NCI-H2029 treated with DMSO at 0.1 percent for 48 hours (cell line): Measurements from ENCODE around the gene SH3D19.
"Not testable (repeated sequence)": the region's sequence is repeated elsewhere in the genome, so short reads cannot be mapped to it uniquely, and the experiment has no call there.

ENCODE experiments used
- DNase-seq: peaks from one replicate; lab custom pipeline; 2025; lab: John Stamatoyannopoulos, UW

Gene SH3D19

GRCh38 chr4:151325111-151325948 is at the start of gene SH3D19:
TSS of gene SH3D19 (minus strand) at chr4:151325605. CDS start at chr4:151325352, 253 bp downstream.
- peak; percentile 38 for DNase-seq

- peak; percentile 63 for DNase-seq
These were observed 37.2 kb upstream of the SH3D19 start for GRCh38 chr4:151362404-151363164.

GRCh38 chr4:151361966-151362365 is 36.6 kb upstream of the SH3D19 start:
- no peak for DNase-seq

- DNase-seq = no peak
These were observed 35.7 kb upstream of the SH3D19 start for GRCh38 chr4:151361126-151361525.

GRCh38 chr4:151359576-151359975 is 34.2 kb upstream of the SH3D19 start:
- peak; percentile 1 for DNase-seq

GRCh38 chr4:151358266-151358665 is 32.9 kb upstream of the SH3D19 start:
- no peak for DNase-seq

- DNase-seq = no peak
These were observed 31.1 kb upstream of the SH3D19 start for GRCh38 chr4:151356510-151356909.

- DNase-seq = no peak
These were observed 29.8 kb upstream of the SH3D19 start for GRCh38 chr4:151355155-151355554.

GRCh38 chr4:151347490-151348235 is 22.3 kb upstream of the SH3D19 start:
- no peak for DNase-seq

- no peak for DNase-seq
These were observed 19.5 kb upstream of the SH3D19 start for GRCh38 chr4:151344948-151345347.

- DNase-seq = no peak
These were observed 15.5 kb upstream of the SH3D19 start for GRCh38 chr4:151340751-151341385.

- DNase-seq = no peak
These were observed 14.1 kb upstream of the SH3D19 start for GRCh38 chr4:151339467-151339866.

- DNase-seq = no peak
These were observed 6.1 kb upstream of the SH3D19 start for GRCh38 chr4:151331276-151332042.

- DNase-seq = no peak
These were observed 4.0 kb upstream of the SH3D19 start for GRCh38 chr4:151329217-151330007.

GRCh38 chr4:151325949-151326246 is 493 bp upstream of the SH3D19 start:
- no peak for DNase-seq

- DNase-seq = no peak
These were observed 674 bp downstream of the SH3D19 start for GRCh38 chr4:151324752-151325110.

- no peak for DNase-seq
These were observed 1.2 kb downstream of the SH3D19 start for GRCh38 chr4:151324124-151324751.

- DNase-seq = no peak
These were observed 1.7 kb downstream of the SH3D19 start for GRCh38 chr4:151323667-151324066.

- DNase-seq = no peak
These were observed 2.8 kb downstream of the SH3D19 start for GRCh38 chr4:151322570-151322969.

- not testable (repeated sequence) for DNase-seq
These were observed 3.2 kb downstream of the SH3D19 start for GRCh38 chr4:151322161-151322560.
